ENCODE results near the gene AOC2.
"Not testable (repeated sequence)": the region's sequence is repeated elsewhere in the genome, so short reads cannot be mapped to it uniquely, and the experiment has no call there.

AOC2 gene

GRCh38 chr17:42883802-42884558 lies 39.6 kb downstream of the AOC2 start:
- no peak for DNase-seq (ENCODE audit: low spot score)

GRCh38 chr17:42885806-42886205 lies 41.4 kb downstream of the AOC2 start:
- not testable (repeated sequence) for DNase-seq (ENCODE audit: low spot score)

- no peak for DNase-seq (ENCODE audit: low spot score)
Measured at GRCh38 chr17:42886283-42887176, 42.1 kb downstream of the AOC2 start.

GRCh38 chr17:42889809-42890208 lies 45.4 kb downstream of the AOC2 start:
- DNase-seq (ENCODE audit: low spot score) = no peak

- peak; percentile 55 for DNase-seq (ENCODE audit: low spot score)
Measured at GRCh38 chr17:42891539-42892152, 47.3 kb downstream of the AOC2 start.

GRCh38 chr17:42893359-42893758 lies 49.0 kb downstream of the AOC2 start:
- no peak for DNase-seq (ENCODE audit: low spot score)

- DNase-seq (ENCODE audit: low spot score) = no peak
Measured at GRCh38 chr17:42894283-42895184, 50.2 kb downstream of the AOC2 start.

- DNase-seq (ENCODE audit: low spot score) = peak; percentile 93
Measured at GRCh38 chr17:42895185-42895555, 50.8 kb downstream of the AOC2 start.

GRCh38 chr17:42898147-42898811 lies 53.9 kb downstream of the AOC2 start:
- no peak for DNase-seq (ENCODE audit: low spot score)

GRCh38 chr17:42899981-42900380 lies 55.6 kb downstream of the AOC2 start:
- DNase-seq (ENCODE audit: low spot score) = not testable (repeated sequence)
